Uterus (tissue), 2 donors: ENCODE results near the gene IKBIP.

ENCODE experiments used
- POLR2A ChIP-seq, 2 donors: fragments of 450-650 bp; IDR thresholded peaks; one replicate each; pipeline ENCODE4 v1.6.1; 2016; ENCODE audit warnings: antibody characterized with exemption in 2 of 2, mild to moderate bottlenecking in 1 of 2, moderate library complexity in 1 of 2
- TF ChIP-seq, protein P1 (sequence below), 4 experiments: fragments of 200-600 bp in 2 of 4; fragments of 450-650 bp in 2 of 4; sonication (generic) in 2 of 4; IDR thresholded peaks; one replicate each; pipeline ENCODE4 v1.5.1; 2016 to 2019; ENCODE audit warnings: antibody characterized with exemption in 4 of 4, mild to moderate bottlenecking in 2 of 4, moderate library complexity in 1 of 4

DNA sequence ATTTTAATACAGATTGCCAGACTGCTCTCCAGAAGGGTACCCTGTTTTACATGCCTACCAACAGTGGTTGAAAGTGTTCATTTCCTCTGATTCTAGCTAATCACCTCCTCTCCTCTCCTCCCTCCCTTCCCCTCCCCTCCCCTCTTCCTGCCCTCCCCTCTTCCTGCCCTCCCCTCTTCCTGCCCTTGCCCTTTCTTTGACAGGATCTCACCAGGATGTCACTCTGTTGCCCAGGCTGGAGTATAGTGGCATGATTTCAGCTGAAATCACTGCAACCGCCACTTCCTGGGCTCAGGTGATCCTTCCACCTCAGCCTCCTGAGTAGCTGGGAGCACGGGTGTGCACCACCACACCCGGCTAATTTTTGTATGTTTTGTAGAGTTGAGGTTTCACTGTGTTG, 25.2 kb upstream of the IKBIP start:
- no peak for TF ChIP-seq POLR2A (IDR thresholded peaks at IDR 0.05)
- TF ChIP-seq, protein P1, sequence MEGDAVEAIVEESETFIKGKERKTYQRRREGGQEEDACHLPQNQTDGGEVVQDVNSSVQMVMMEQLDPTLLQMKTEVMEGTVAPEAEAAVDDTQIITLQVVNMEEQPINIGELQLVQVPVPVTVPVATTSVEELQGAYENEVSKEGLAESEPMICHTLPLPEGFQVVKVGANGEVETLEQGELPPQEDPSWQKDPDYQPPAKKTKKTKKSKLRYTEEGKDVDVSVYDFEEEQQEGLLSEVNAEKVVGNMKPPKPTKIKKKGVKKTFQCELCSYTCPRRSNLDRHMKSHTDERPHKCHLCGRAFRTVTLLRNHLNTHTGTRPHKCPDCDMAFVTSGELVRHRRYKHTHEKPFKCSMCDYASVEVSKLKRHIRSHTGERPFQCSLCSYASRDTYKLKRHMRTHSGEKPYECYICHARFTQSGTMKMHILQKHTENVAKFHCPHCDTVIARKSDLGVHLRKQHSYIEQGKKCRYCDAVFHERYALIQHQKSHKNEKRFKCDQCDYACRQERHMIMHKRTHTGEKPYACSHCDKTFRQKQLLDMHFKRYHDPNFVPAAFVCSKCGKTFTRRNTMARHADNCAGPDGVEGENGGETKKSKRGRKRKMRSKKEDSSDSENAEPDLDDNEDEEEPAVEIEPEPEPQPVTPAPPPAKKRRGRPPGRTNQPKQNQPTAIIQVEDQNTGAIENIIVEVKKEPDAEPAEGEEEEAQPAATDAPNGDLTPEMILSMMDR (IDR thresholded peaks at IDR 0.05) = no peak
